ENCODE measurements around the gene SUCLG2. TPM values are rescaled to one million over a fixed set of nuclear protein-coding genes. Genes with fewer than 3 reads are reported as not detected.

SUCLG2 gene
- total RNA-seq, 4 donors from 2014 or later, result 55.2 to 69.3 (median 63.4) TPM

- intact Hi-C loops (cut with DNase I), result no loop called here
- WGBS, result 93% methylated on average over 5 of the region's 5 CpGs
- H3K4me1 ChIP-seq, result no peaks in the 10 kb centered on the region
- no peaks in the 10 kb centered on the region for H3K36me3 ChIP-seq
- no peak overlapping the region for H3K4me3 ChIP-seq
- H3K27me3 ChIP-seq, result no peaks in the 10 kb centered on the region
- H3K9me3 ChIP-seq, result no peaks in the 10 kb centered on the region
- H3K27ac ChIP-seq (replicated peaks in 1 of 4), result no peak overlapping the region
- DNase-seq (ENCODE audit: extremely low spot score), result no peak
- TF ChIP-seq EP300 (IDR thresholded peaks at IDR 0.05) (no peak), CTCF (IDR thresholded peaks at IDR 0.05) (no peak), POLR2A (IDR thresholded peaks at IDR 0.05; ENCODE audit: low read depth) (no peak)
Measured at GRCh38 chr3:67437789-67438188, 216.6 kb downstream of the SUCLG2 start.

GRCh38 chr3:67437090-67437489 lies 217.3 kb downstream of the SUCLG2 start:
- Histone ChIP-seq H3K27ac (replicated peaks in 1 of 4) (no peak overlapping the region), H3K36me3 (no peaks in the 10 kb centered on the region), H3K9me3 (no peaks in the 10 kb centered on the region), H3K27me3 (no peaks in the 10 kb centered on the region), H3K4me3 (no peak overlapping the region), H3K4me1 (no peaks in the 10 kb centered on the region)
- 90% methylated on average over 3 of the region's 3 CpGs for WGBS
- TF ChIP-seq EP300 (IDR thresholded peaks at IDR 0.05) (no peak), CTCF (IDR thresholded peaks at IDR 0.05) (no peak), POLR2AphosphoS5 (IDR thresholded peaks at IDR 0.05) (no peak), POLR2A (IDR thresholded peaks at IDR 0.05; ENCODE audit: low read depth) (no peak)
- DNase-seq (ENCODE audit: extremely low spot score), result no peak
- intact Hi-C loops (cut with DNase I), result no loop called here

GRCh38 chr3:67433109-67433508 lies 221.3 kb downstream of the SUCLG2 start:
- intact Hi-C loops (cut with DNase I), result no loop called here
- peaks cover 0 to 3% (median 0%) of the 10 kb centered on the region in 4 donors for H3K36me3 ChIP-seq
- H3K4me3 ChIP-seq, result no peak overlapping the region
- H3K27ac ChIP-seq (replicated peaks in 1 of 4), result no peak overlapping the region
- TF ChIP-seq EP300 (IDR thresholded peaks at IDR 0.05) (no peak), POLR2A (IDR thresholded peaks at IDR 0.05; ENCODE audit: low read depth) (no peak), POLR2AphosphoS5 (IDR thresholded peaks at IDR 0.05) (no peak), CTCF (IDR thresholded peaks at IDR 0.05) (no peak)
- DNase-seq (ENCODE audit: extremely low spot score), result no peak
- no peaks in the 10 kb centered on the region for H3K9me3 ChIP-seq
- H3K27me3 ChIP-seq, result no peaks in the 10 kb centered on the region
- 96% methylated on average over 4 of the region's 4 CpGs for WGBS
- no peaks in the 10 kb centered on the region for H3K4me1 ChIP-seq

GRCh38 chr3:67431887-67432286 lies 222.5 kb downstream of the SUCLG2 start:
- Histone ChIP-seq H3K9me3 (no peaks in the 10 kb centered on the region), H3K4me3 (no peak overlapping the region), H3K27me3 (no peaks in the 10 kb centered on the region), H3K27ac (replicated peaks in 1 of 4) (no peak overlapping the region), H3K36me3 (peaks cover 0 to 3% (median 0%) of the 10 kb centered on the region in 4 donors), H3K4me1 (no peaks in the 10 kb centered on the region)
- TF ChIP-seq EP300 (IDR thresholded peaks at IDR 0.05) (no peak), CTCF (IDR thresholded peaks at IDR 0.05) (no peak), POLR2A (IDR thresholded peaks at IDR 0.05; ENCODE audit: low read depth) (no peak), POLR2AphosphoS5 (IDR thresholded peaks at IDR 0.05) (no peak)
- DNase-seq (ENCODE audit: extremely low spot score), result no peak
- WGBS, result 100% methylated on average over 1 of the region's 1 CpG
- intact Hi-C loops (cut with DNase I), result no loop called here

GRCh38 chr3:67423722-67424121 lies 230.7 kb downstream of the SUCLG2 start:
- DNase-seq (ENCODE audit: extremely low spot score), result no peak
- intact Hi-C loops (cut with DNase I), result no loop called here
- Histone ChIP-seq H3K27me3 (no peaks in the 10 kb centered on the region), H3K4me1 (no peaks in the 10 kb centered on the region), H3K27ac (replicated peaks in 1 of 4) (no peak overlapping the region), H3K4me3 (no peak overlapping the region), H3K9me3 (peaks cover 0 to 11% (median 3%) of the 10 kb centered on the region in 4 donors), H3K36me3 (peaks cover 0 to 4% (median 0%) of the 10 kb centered on the region in 4 donors)
- TF ChIP-seq EP300 (IDR thresholded peaks at IDR 0.05) (no peak), POLR2AphosphoS5 (IDR thresholded peaks at IDR 0.05) (no peak), POLR2A (IDR thresholded peaks at IDR 0.05; ENCODE audit: low read depth) (no peak), CTCF (IDR thresholded peaks at IDR 0.05) (no peak)
